NCI-H2227 treated with DMSO at 0.1 percent for 48 hours (cell line): Measurements from ENCODE around the gene NBEAL2.

Experiments used
- DNase-seq: peaks from one replicate; lab custom pipeline; 2025; lab: John Stamatoyannopoulos, UW

Gene NBEAL2

DNA sequence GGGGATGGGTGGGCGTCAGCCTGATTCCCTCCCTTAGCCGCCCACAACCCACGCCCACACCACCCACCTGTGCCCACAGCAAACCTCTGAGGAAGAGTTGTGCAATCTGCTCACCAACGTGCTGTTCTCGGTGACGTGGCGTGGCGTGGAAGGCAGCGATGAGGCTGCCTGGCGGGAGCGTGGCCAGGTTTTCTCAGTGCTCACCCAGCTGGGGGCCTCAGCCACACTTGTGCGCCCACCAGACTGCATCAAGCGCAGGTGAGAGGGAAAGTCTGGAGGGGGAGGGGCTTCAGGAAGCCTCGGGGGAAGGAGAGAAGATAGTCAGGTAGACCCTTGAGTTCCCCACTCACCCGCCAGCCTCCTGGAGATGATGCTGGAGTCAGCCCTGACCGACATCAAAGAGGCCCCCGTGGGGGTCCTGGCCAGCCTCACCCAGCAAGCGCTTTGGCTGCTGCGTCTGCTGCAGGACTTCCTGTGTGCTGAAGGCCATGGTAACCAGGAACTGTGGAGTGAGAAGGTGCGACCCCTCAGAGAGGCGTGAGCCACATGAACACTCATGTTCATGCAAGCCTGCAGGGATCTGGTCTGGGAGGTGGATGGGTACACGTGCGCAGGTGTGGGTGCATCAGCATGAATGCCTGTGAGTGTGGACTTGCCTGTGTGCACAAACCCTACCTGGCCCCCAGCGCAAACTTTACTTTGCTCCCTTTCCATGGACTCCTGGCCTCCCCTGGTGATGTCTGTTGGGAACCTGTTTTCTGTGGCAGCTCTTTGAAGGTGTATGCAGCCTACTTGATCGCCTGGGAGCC, 21.7 kb downstream of the NBEAL2 start:
- no peak for DNase-seq

DNA sequence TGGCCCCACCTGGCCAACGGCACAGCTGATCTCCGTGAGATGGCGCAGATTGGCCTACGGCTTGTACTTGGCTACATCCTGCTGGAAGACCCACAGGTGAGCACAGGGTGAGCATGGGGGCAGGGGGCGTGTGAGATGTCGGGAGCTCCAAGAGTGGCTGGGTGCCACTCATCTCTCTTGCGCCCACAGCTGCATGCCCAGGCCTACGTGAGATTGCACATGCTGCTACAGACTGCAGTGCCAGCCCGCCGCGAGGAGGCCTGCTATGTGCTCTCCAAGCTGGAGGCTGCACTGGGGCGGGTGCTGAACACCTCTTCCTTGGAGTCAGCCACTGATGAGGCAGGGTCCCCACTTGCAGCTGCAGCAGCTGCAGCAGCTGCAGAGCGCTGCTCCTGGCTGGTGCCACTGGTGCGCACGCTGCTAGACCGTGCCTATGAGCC, 22.3 kb downstream of the NBEAL2 start:
- DNase-seq: no peak

DNA sequence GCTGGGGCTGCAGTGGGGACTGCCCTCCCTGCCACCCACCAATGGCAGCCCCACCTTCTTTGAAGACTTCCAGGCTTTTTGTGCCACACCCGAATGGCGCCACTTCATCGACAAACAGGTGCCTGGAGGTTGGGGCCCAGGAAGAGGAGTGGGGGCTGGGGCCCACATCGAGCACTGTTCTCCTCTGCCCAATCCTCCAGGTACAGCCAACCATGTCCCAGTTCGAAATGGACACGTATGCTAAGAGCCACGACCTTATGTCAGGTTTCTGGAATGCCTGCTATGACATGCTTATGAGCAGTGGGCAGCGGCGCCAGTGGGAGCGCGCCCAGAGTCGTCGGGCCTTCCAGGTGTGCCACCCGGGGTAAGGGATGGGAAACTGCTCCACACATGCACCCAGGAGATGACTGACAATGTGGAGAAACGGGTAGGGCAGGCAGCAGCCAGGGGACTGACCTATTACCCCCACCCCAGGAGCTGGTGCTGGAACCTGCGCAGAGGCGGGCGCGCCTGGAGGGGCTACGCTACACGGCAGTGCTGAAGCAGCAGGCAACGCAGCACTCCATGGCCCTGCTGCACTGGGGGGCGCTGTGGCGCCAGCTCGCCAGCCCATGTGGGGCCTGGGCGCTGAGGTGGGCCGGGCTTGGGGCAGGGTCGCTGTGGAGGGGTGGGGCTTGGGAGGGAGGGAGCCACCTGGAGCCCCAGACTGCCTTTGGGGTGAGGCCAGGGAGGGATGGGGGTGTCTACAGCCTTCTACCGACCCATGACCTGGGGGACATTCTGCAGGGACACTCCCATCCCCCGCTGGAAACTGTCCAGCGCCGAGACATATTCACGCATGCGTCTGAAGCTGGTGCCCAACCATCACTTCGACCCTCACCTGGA, 22.9 kb downstream of the NBEAL2 start:
- DNase-seq: no peak

DNA sequence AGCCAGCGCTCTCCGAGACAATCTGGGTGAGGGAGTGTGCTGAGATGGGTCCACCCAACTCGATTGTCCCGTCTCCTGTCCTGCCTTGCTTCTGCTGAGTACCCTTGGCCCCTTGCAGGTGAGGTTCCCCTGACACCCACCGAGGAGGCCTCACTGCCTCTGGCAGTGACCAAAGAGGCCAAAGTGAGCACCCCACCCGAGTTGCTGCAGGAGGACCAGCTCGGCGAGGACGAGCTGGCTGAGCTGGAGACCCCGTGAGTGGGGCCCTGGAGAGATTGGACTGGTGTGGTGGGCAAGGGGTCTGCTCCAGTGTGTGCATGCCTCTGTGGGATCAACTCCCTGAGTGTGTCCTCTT, 23.6 kb downstream of the NBEAL2 start:
- DNase-seq: no peak

DNA sequence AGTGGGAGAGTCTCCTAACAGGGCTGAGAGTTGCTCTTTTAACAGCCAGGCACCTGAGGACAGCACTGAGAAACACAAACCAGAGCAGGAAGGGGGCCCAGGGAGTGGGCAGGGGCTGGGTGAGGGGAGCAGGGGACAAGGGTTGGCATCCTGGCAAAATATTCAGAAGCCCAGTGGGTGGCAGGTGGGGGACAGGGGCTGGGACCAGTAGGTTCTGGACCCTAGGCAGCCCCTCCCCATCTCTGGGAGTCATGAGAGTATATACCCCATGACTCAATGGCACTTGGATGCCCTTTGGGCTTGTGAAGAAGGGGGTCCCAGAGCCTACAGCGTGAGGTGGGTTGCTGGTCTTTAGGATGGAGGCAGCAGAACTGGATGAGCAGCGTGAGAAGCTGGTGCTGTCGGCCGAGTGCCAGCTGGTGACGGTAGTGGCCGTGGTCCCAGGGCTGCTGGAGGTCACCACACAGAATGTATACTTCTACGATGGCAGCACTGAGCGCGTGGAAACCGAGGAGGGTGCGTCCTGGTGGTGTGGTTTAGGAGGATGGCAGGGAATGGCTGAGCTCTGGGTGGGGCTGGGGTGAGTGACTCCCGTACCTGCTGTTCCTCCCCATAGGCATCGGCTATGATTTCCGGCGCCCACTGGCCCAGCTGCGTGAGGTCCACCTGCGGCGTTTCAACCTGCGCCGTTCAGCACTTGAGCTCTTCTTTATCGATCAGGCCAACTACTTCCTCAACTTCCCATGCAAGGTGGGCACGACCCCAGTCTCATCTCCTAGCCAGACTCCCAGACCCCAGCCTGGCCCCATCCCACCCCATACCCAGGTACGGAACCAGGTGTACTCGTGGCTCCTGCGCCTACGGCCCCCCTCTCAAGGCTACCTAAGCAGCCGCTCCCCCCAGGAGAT, 24.2 kb downstream of the NBEAL2 start:
- no peak for DNase-seq

DNA sequence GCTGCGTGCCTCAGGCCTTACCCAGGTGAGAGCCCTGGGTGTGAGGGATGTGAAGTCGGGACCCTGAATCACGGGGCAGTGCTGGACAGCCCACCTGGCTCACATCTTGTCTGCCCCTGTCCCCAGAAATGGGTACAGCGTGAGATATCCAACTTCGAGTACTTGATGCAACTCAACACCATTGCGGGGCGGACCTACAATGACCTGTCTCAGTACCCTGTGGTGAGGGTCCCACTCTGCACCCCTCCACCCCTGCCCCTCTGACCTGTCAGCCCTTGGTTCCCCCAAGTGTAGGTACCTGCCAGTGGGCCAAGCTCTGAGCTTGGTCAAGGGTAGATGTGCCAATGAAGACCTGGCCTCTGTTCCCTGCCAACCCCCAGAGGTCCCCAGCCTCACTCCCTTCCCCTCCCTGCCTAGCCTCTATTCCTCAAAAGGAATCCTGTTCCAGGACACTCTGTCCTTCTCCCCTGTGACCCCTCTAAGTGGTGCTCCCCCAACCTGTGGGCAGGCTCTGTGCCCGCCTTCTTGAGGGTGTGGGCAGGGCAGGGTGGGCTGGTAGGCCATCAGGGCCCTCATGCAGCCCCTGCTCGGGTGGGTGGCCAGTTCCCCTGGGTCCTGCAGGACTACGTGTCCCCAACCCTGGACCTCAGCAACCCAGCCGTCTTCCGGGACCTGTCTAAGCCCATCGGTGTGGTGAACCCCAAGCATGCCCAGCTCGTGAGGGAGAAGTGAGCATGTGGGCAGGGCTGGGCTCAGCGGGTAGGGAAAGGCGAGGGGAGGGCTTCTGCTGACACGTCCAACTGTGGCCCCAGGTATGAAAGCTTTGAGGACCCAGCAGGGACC, 25.1 kb downstream of the NBEAL2 start:
- no peak for DNase-seq

DNA sequence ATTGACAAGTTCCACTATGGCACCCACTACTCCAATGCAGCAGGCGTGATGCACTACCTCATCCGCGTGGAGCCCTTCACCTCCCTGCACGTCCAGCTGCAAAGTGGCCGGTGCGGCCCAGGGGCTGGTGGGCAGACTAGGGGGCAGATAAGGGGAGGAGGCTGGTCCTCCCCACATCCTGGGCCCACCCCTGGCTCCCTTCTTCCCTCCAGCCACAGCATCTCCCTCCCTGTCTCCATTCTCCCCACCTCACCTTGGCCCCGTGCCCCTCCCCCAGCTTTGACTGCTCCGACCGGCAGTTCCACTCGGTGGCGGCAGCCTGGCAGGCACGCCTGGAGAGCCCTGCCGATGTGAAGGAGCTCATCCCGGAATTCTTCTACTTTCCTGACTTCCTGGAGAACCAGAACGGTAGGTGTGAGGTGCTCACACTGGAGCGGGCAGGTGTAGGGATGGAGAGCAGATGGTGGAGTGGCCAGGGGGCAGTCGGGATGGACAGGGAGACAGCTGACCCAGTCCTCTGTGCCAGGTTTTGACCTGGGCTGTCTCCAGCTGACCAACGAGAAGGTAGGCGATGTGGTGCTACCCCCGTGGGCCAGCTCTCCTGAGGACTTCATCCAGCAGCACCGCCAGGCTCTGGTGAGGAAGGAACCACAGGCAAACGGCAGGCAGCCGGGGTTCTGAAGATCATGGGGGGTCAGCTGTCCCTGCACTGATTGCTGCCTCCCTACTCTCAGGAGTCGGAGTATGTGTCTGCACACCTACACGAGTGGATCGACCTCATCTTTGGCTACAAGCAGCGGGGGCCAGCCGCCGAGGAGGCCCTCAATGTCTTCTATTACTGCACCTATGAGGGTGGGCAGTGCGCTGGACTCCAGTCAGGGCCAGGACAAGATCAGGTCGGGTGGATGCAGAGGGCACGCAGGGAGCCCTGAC, 26.0 kb downstream of the NBEAL2 start:
- DNase-seq: no peak

DNA sequence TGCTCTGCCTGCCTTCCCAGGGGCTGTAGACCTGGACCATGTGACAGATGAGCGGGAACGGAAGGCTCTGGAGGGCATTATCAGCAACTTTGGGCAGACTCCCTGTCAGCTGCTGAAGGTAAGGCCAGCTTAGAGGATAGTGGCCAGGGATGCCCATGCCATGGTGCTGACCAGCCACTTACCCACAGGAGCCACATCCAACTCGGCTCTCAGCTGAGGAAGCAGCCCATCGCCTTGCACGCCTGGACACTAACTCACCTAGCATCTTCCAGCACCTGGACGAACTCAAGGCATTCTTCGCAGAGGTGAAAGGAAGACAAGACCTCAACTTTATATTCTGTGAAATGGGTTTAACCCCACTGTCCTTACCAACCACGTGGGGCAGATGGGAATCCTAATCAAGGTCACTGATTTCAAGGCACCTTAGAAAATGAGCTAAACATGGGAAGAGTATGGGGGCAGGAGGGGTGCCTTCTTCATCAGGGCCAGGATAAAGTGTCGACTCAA, 26.7 kb downstream of the NBEAL2 start:
- no peak for DNase-seq

DNA sequence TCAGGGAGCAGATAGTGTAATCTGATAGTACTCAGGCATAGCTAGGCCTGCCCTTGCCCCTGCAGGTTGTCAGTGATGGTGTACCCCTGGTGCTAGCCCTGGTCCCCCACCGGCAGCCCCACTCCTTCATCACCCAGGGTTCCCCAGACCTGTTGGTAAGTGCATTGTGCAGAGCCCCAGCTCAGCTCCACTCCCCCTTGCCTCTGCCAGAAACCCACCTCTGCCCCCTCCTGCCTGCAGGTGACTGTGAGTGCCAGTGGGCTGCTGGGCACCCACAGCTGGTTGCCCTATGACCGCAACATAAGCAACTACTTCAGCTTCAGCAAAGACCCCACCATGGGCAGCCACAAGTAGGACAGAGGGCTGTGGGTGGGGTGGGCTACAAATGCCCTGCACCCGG, 27.5 kb downstream of the NBEAL2 start:
- no peak for DNase-seq

DNA sequence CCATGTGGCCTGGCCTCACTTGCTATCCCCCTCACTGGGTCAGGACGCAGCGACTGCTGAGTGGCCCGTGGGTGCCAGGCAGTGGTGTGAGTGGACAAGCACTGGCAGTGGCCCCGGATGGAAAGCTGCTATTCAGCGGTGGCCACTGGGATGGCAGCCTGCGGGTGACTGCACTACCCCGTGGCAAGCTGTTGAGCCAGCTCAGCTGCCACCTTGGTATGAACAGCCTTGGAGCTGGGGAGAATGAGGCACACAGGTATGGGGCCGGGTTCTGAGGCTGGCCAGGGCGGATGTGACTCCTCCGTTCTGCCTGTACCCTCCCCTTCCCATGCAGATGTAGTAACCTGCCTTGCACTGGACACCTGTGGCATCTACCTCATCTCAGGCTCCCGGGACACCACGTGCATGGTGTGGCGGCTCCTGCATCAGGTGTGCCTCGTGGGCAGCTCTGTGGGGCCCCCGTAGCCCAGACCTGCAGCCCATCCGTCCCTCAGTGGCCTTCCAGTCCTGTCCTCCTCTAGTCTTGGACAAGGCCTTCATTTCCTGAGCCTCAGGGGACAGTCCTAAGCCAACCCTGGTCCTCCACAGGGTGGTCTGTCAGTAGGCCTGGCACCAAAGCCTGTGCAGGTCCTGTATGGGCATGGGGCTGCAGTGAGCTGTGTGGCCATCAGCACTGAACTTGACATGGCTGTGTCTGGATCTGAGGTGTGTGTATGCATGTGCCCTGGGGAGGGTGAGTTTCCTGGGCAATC, 28.2 kb downstream of the NBEAL2 start:
- DNase-seq: no peak

DNA sequence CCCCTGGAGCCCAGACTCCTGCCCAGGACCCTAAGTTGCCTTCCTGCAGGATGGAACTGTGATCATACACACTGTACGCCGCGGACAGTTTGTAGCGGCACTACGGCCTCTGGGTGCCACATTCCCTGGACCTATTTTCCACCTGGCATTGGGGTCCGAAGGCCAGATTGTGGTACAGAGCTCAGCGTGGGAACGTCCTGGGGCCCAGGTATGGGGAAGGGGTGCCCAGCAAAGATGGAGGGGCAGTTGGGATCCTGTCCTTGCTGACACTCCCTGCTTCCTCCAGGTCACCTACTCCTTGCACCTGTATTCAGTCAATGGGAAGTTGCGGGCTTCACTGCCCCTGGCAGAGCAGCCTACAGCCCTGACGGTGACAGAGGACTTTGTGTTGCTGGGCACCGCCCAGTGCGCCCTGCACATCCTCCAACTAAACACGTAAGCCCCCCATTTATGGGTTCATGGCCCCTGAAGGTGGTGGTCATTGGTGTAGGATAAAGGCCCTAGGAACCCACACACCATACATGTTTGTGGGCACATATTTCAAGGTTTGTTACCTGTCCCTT, 28.8 kb downstream of the NBEAL2 start:
- no peak for DNase-seq

DNA sequence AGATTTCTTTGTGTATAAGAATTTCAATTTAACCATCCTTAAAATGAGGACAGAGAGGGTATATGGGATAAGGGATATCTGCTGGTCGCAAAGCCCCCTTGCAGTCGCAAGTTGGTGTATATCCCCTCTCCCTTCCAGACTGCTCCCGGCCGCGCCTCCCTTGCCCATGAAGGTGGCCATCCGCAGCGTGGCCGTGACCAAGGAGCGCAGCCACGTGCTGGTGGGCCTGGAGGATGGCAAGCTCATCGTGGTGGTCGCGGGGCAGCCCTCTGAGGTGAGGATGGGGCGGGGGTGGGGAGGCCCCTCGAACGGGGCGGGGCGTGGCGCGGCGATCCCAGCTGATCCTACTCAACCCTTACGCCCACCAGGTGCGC, 29.4 kb downstream of the NBEAL2 start:
- DNase-seq: no peak

DNA sequence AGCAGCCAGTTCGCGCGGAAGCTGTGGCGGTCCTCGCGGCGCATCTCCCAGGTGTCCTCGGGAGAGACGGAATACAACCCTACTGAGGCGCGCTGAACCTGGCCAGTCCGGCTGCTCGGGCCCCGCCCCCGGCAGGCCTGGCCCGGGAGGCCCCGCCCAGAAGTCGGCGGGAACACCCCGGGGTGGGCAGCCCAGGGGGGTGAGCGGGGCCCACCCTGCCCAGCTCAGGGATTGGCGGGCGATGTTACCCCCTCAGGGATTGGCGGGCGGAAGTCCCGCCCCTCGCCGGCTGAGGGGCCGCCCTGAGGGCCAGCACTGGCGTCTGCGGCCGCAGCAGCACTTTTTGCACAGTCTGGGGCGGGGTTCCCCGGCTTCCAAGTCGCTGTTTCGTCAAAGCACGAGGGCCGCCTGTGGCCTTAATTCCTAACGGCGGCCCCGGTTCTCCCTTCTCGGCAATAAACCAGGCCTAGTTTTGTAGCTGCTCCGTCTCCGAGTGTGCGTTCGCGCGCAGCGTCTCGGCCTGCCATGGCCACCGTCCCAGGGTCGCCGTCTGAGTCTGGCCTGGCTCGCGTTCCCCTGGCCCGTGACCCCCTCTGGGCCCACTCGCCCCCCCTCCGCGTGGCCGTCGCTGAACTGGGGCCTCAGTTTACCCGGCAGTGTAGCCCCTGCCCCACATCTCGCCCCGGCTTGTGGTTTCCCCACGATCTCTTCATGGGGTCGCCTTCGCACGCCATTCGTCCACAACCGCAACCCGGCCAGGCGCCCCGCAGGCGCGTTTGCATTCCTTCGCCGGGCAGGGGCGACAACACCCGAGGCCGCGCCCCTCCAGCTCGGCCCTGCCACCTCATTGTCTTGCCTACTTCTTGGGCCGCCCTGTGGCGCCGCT, 30.0 kb downstream of the NBEAL2 start:
- no peak for DNase-seq

DNA sequence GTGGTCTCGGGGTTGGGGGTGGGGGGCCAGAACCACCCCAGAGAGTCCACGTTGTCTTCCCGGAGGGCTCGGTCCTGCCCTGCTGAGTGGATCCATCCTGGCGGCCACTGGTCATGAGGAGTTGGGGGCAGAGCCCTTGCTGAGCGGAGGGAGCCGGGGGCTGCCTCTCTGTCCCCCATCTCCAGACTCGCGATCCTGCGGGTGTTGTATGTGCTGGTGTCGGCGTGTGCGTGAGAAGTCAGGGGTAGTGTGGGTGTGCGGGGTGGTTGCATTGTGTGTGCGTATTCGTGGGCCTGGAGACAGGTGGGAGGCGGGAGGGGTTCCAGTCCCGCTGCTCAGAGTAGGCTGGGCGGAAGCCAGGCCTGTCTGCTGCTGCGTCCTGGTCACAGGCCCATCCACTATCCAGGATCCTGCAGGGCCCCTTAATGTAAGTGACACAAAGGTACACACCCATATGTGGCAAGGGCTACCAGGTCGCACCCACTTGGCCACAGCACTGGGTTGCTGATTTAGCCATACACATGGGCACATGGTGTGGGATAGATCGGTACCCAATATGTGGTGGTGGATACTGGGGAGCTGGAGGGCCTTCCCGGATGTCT, 30.7 kb downstream of the NBEAL2 start:
- no peak for DNase-seq

DNA sequence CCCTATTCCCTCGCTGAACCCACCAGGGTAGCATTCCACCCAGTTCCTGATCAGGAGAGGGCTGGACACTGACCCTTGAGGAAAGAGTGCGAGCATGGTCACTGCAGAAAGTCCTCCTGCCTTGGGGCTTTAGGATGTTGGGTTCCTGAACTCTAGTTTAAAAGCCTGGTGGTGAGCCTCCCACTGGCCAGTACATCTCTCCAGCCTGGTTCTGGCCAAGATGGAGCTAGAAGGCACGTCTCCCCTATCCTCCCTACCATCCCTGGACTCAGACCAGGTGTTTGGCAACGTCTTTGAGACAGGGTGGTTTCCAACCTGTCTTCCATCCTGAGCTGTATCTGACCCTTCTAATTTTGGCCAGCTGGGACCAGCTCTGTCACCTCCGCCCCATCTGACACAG, 31.4 kb downstream of the NBEAL2 start:
- DNase-seq: no peak

DNA sequence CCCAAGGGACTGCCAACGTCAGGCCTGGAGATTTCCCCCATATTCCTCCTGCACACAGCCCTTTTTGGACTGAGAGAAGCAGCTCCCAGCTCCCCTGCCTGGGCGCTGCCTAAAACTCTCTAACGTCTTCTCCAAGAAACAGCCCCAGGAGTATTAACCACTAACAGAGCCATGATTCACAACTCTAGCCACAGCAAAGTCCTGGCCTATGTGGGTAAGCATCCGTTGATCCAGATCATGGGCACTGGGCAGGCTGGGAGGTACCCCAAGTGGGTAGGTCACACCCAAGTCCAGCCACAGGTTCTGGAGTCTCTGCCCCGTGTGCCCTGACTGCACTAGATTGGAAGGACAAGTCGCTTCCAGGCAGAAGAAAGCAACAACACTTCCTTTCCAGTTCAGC, 31.9 kb downstream of the NBEAL2 start:
- no peak for DNase-seq
